Activated T-cell treated with anti-CD3 and anti-CD28 coated beads, Interleukin-2, amount 50 U/mL, for 72 hours (primary cell): ENCODE measurements around the gene GPR17. TPM values are rescaled to one million over a fixed set of nuclear protein-coding genes. Genes with fewer than 3 reads are reported as not detected.

Source experiments
- ATAC-seq, 2 donors: fragments of 150-1000 bp; cut with Tn5 transposase; replicated peaks in 1 of 2; 2 replicates each; pipeline ENCODE4 v1.10.0; 2021; ENCODE audit warnings: moderate library complexity in 2 of 2, mild to moderate bottlenecking in 1 of 2
- DNase-seq, 2 donors: peaks; one replicate each; pipeline ENCODE4 v3.0.0; 2021 to 2022; ENCODE audit warnings: mixed read lengths in 1 of 2
- H3K27ac Mint-ChIP-seq: one replicate; pipeline ENCODE4 v1.8.0; 2022; ENCODE audit warnings: mild to moderate bottlenecking, moderate library complexity, mixed read lengths
- H3K27me3 Mint-ChIP-seq: one replicate; pipeline ENCODE4 v1.8.0; 2022; ENCODE audit warnings: low read depth, mixed read lengths
- H3K36me3 Mint-ChIP-seq, 2 donors: one replicate each; pipeline ENCODE4 v1.8.0; 2022; ENCODE audit warnings: mixed read lengths in 2 of 2, mild to moderate bottlenecking in 1 of 2; ENCODE audit not compliant: insufficient read depth in 2 of 2
- H3K4me1 Mint-ChIP-seq: one replicate; pipeline ENCODE4 v1.8.0; 2022; ENCODE audit warnings: low read depth, mixed read lengths
- H3K4me3 Mint-ChIP-seq, 2 donors: one replicate each; pipeline ENCODE4 v1.8.0; 2022; ENCODE audit warnings: mild to moderate bottlenecking in 2 of 2, mixed read lengths in 2 of 2, moderate library complexity in 2 of 2
- H3K9me3 Mint-ChIP-seq, 2 donors: one replicate each; pipeline ENCODE4 v1.8.0; 2022; ENCODE audit warnings: mixed read lengths in 2 of 2
- total RNA-seq, 2 donors: library from RNA; stranded (reverse); gene quantifications; one replicate each; pipeline ENCODE4 v1.2.3, GENCODE V29; 2022

The GPR17 gene
- total RNA-seq, 2 donors from 2014 or later = not detected

- Mint-ChIP-seq H3K4me1 (peaks cover 6% of the 10 kb centered on the region), H3K36me3 (no peaks in the 10 kb centered on the region), H3K9me3 (no peaks in the 10 kb centered on the region), H3K27ac (no peak overlapping the region), H3K4me3 (no peak overlapping the region), H3K27me3 (peaks cover 64% of the 10 kb centered on the region)
- DNase-seq = no peak
- ATAC-seq = no peak
These were observed 26.6 kb downstream of the GPR17 start for GRCh38 chr2:127672341-127673224.

GRCh38 chr2:127673291-127674069 is 27.5 kb downstream of the GPR17 start:
- H3K4me1 Mint-ChIP-seq = peaks cover 6% of the 10 kb centered on the region
- no peak for DNase-seq

GRCh38 chr2:127674241-127675209 is 28.6 kb downstream of the GPR17 start:
- ATAC-seq = peak; percentile 52 to 67
- peaks cover 65% of the 10 kb centered on the region for H3K27me3 Mint-ChIP-seq

More at GRCh38 chr2:127673291-127674069, 27.5 kb downstream of the GPR17 start:
- Mint-ChIP-seq H3K4me3 (peak overlapping the region; percentile 19 to 82), H3K27me3 (peaks cover 70% of the 10 kb centered on the region), H3K9me3 (no peaks in the 10 kb centered on the region), H3K36me3 (no peaks in the 10 kb centered on the region), H3K27ac (no peak overlapping the region)
- ATAC-seq = no peak

GRCh38 chr2:127675331-127676261 is 29.6 kb downstream of the GPR17 start, which contains the start of gene LIMS2:
LIMS2 (minus strand) TSS chr2:127675530; CDS start chr2:127675024, 506 bp downstream.
- Mint-ChIP-seq H3K4me1 (peaks cover 6% of the 10 kb centered on the region), H3K36me3 (no peaks in the 10 kb centered on the region), H3K27me3 (peaks cover 60% of the 10 kb centered on the region), H3K4me3 (peak within 1 kb of the TSS; percentile 72 to 82), H3K27ac (no peak within 1 kb of the TSS), H3K9me3 (no peaks in the 10 kb centered on the region)
- DNase-seq = no peak
- no peak for ATAC-seq

More at GRCh38 chr2:127674241-127675209, 28.6 kb downstream of the GPR17 start:
- Mint-ChIP-seq H3K36me3 (no peaks in the 10 kb centered on the region), H3K27ac (no peak overlapping the region), H3K9me3 (no peaks in the 10 kb centered on the region), H3K4me3 (peak overlapping the region; percentile 72 to 82), H3K4me1 (peaks cover 6% of the 10 kb centered on the region)
- peak; percentile 38 to 46 for DNase-seq

- H3K4me1 Mint-ChIP-seq = peaks cover 6% of the 10 kb centered on the region
- no peaks in the 10 kb centered on the region for H3K9me3 Mint-ChIP-seq
- DNase-seq = no peak
- no peak overlapping the region for H3K4me3 Mint-ChIP-seq
- no peak for ATAC-seq
- no peaks in the 10 kb centered on the region for H3K36me3 Mint-ChIP-seq
- no peak overlapping the region for H3K27ac Mint-ChIP-seq
- H3K27me3 Mint-ChIP-seq = peaks cover 56% of the 10 kb centered on the region
These were observed 31.0 kb downstream of the GPR17 start for GRCh38 chr2:127676906-127677305.

GRCh38 chr2:127678531-127678930 is 32.6 kb downstream of the GPR17 start:
- Mint-ChIP-seq H3K36me3 (no peaks in the 10 kb centered on the region), H3K9me3 (no peaks in the 10 kb centered on the region), H3K27ac (no peak overlapping the region), H3K4me3 (no peak overlapping the region), H3K4me1 (peaks cover 6% of the 10 kb centered on the region), H3K27me3 (peaks cover 43% of the 10 kb centered on the region)
- ATAC-seq = no peak
- DNase-seq = no peak

GRCh38 chr2:127678991-127679390 is 33.0 kb downstream of the GPR17 start:
- Mint-ChIP-seq H3K27ac (no peak overlapping the region), H3K27me3 (peaks cover 38% of the 10 kb centered on the region), H3K4me3 (no peak overlapping the region), H3K4me1 (peaks cover 6% of the 10 kb centered on the region), H3K9me3 (no peaks in the 10 kb centered on the region), H3K36me3 (no peaks in the 10 kb centered on the region)
- ATAC-seq (no peak), DNase-seq (no peak)

- H3K36me3 Mint-ChIP-seq = no peaks in the 10 kb centered on the region
- DNase-seq = no peak
- no peak for ATAC-seq
- peaks cover 32% of the 10 kb centered on the region for H3K27me3 Mint-ChIP-seq
- no peaks in the 10 kb centered on the region for H3K9me3 Mint-ChIP-seq
- no peak overlapping the region for H3K4me3 Mint-ChIP-seq
- H3K27ac Mint-ChIP-seq = no peak overlapping the region
- H3K4me1 Mint-ChIP-seq = no peaks in the 10 kb centered on the region
These were observed 33.9 kb downstream of the GPR17 start for GRCh38 chr2:127679680-127680361.

- Mint-ChIP-seq H3K4me1 (no peaks in the 10 kb centered on the region), H3K27me3 (peaks cover 30% of the 10 kb centered on the region)
- ATAC-seq = no peak
These were observed 34.8 kb downstream of the GPR17 start for GRCh38 chr2:127680706-127681287.

GRCh38 chr2:127681288-127681804 is 35.4 kb downstream of the GPR17 start:
- Mint-ChIP-seq H3K9me3 (no peaks in the 10 kb centered on the region), H3K27me3 (peaks cover 25% of the 10 kb centered on the region), H3K4me1 (no peaks in the 10 kb centered on the region), H3K36me3 (no peaks in the 10 kb centered on the region), H3K27ac (no peak overlapping the region), H3K4me3 (peak overlapping the region in 1 of 2 donors; percentile 42)
- DNase-seq = no peak
- ATAC-seq = no peak

More at GRCh38 chr2:127680706-127681287, 34.8 kb downstream of the GPR17 start:
- H3K4me3 Mint-ChIP-seq = no peak overlapping the region
- H3K27ac Mint-ChIP-seq = no peak overlapping the region
- H3K9me3 Mint-ChIP-seq = no peaks in the 10 kb centered on the region
- H3K36me3 Mint-ChIP-seq = no peaks in the 10 kb centered on the region
- DNase-seq = no peak
